Suprapubic skin (tissue), 4 donors: Measurements from ENCODE around the gene E2F8. TPM values are rescaled to one million over a fixed set of nuclear protein-coding genes. Genes with fewer than 3 reads are reported as not detected.

Source experiments
- DNase-seq, 2 donors: peaks; one replicate each; pipeline ENCODE4 v3.0.0-alpha.2; 2019; ENCODE audit warnings: low spot score in 2 of 2
- H3K27ac ChIP-seq: fragments of 200-600 bp; sonication (generic); one replicate; pipeline ENCODE4 v1.5.1; 2019
- H3K27me3 ChIP-seq: fragments of 200-600 bp; sonication (generic); one replicate; pipeline ENCODE4 v1.5.1; 2019
- H3K36me3 ChIP-seq: fragments of 200-600 bp; sonication (generic); one replicate; pipeline ENCODE4 v1.5.1; 2019
- H3K4me1 ChIP-seq: fragments of 200-600 bp; sonication (generic); one replicate; pipeline ENCODE4 v1.5.1; 2019
- H3K4me3 ChIP-seq: fragments of 200-600 bp; sonication (generic); one replicate; pipeline ENCODE4 v1.5.1; 2019; ENCODE audit warnings: mild to moderate bottlenecking
- H3K9me3 ChIP-seq: fragments of 200-600 bp; sonication (generic); one replicate; pipeline ENCODE4 v1.5.1; 2019
- CTCF ChIP-seq, 2 donors: fragments of 200-600 bp in 1 of 2; fragments of 450-650 bp in 1 of 2; sonication (generic) in 1 of 2; IDR thresholded peaks; one replicate each; pipeline ENCODE4 v1.5.1; 2016 to 2019; ENCODE audit warnings: antibody characterized with exemption in 2 of 2, mild to moderate bottlenecking in 1 of 2, moderate library complexity in 1 of 2
- EP300 ChIP-seq: sonication (generic); formaldehyde crosslinking; IDR thresholded peaks from one replicate; pipeline ENCODE4 v1.6.1; 2017; ENCODE audit warnings: antibody characterized with exemption
- POLR2A ChIP-seq, 2 donors: fragments of 450-650 bp; IDR thresholded peaks; one replicate each; pipeline ENCODE4 v1.6.1; 2017; ENCODE audit warnings: antibody characterized with exemption in 2 of 2, mild to moderate bottlenecking in 2 of 2, moderate library complexity in 2 of 2
- POLR2AphosphoS5 ChIP-seq, 3 donors: sonication (generic); formaldehyde crosslinking; IDR thresholded peaks; one replicate each; pipeline ENCODE4 v1.6.1; 2017; ENCODE audit warnings: antibody characterized with exemption in 3 of 3
- WGBS: methylation state at CpG from one replicate; pipeline ENCODE4 v1.1.5; 2018; 5-methylcytosine and 5-hydroxymethylcytosine counted together
- total RNA-seq, 4 donors: library from RNA; depleted of rRNA; stranded (reverse); fragments of >200 nt; gene quantifications; one replicate each; pipeline ENCODE4 v1.1.0, GENCODE V29; 2016

E2F8 gene
- total RNA-seq, 4 donors from 2014 or later, result 1.1 to 2.7 (median 1.5) TPM

- no peak for DNase-seq
- H3K4me1 ChIP-seq, result peaks cover 7% of the 10 kb centered on the region
- H3K4me3 ChIP-seq, result no peak overlapping the region
- WGBS, result 55% methylated on average over 5 of the region's 6 CpGs
- H3K27me3 ChIP-seq, result no peaks in the 10 kb centered on the region
- H3K36me3 ChIP-seq, result no peaks in the 10 kb centered on the region
- no peak for TF ChIP-seq POLR2AphosphoS5 (IDR thresholded peaks at IDR 0.05)
- no peak for TF ChIP-seq CTCF (IDR thresholded peaks at IDR 0.05)
- TF ChIP-seq EP300, result no peak
- no peak for TF ChIP-seq POLR2A (IDR thresholded peaks at IDR 0.05)
- no peaks in the 10 kb centered on the region for H3K9me3 ChIP-seq
- no peak overlapping the region for H3K27ac ChIP-seq
Observed at GRCh38 chr11:19232910-19233503, 7.7 kb downstream of the E2F8 start.

- H3K4me1 ChIP-seq, result peaks cover 7% of the 10 kb centered on the region
- H3K27ac ChIP-seq, result no peak overlapping the region
- TF ChIP-seq EP300 (no peak), CTCF (IDR thresholded peaks at IDR 0.05) (no peak), POLR2AphosphoS5 (IDR thresholded peaks at IDR 0.05) (no peak), POLR2A (IDR thresholded peaks at IDR 0.05) (no peak)
- 90% methylated on average over 5 of the region's 5 CpGs for WGBS
- no peaks in the 10 kb centered on the region for H3K36me3 ChIP-seq
- H3K4me3 ChIP-seq, result no peak overlapping the region
- no peaks in the 10 kb centered on the region for H3K27me3 ChIP-seq
- H3K9me3 ChIP-seq, result no peaks in the 10 kb centered on the region
- no peak for DNase-seq
Observed at GRCh38 chr11:19229671-19230070, 11.1 kb downstream of the E2F8 start.

- no peaks in the 10 kb centered on the region for H3K9me3 ChIP-seq
- H3K27me3 ChIP-seq, result no peaks in the 10 kb centered on the region
- WGBS, result 62% methylated on average over 3 of the region's 3 CpGs
- DNase-seq, result no peak
- peaks cover 7% of the 10 kb centered on the region for H3K4me1 ChIP-seq
- TF ChIP-seq CTCF (IDR thresholded peaks at IDR 0.05), result no peak
- no peaks in the 10 kb centered on the region for H3K36me3 ChIP-seq
- no peak overlapping the region for H3K4me3 ChIP-seq
- no peak overlapping the region for H3K27ac ChIP-seq
Observed at GRCh38 chr11:19228968-19229367, 11.8 kb downstream of the E2F8 start.

GRCh38 chr11:19226378-19227195 lies 14.2 kb downstream of the E2F8 start:
- H3K4me1 ChIP-seq, result peaks cover 3% of the 10 kb centered on the region
- H3K4me3 ChIP-seq, result no peak overlapping the region
- H3K36me3 ChIP-seq, result no peaks in the 10 kb centered on the region
- no peak for DNase-seq
- no peaks in the 10 kb centered on the region for H3K9me3 ChIP-seq
- TF ChIP-seq POLR2A (IDR thresholded peaks at IDR 0.05) (no peak), POLR2AphosphoS5 (IDR thresholded peaks at IDR 0.05) (no peak), EP300 (no peak), CTCF (IDR thresholded peaks at IDR 0.05) (no peak)
- no peak overlapping the region for H3K27ac ChIP-seq
- no peaks in the 10 kb centered on the region for H3K27me3 ChIP-seq
- 77% methylated on average over 6 of the region's 6 CpGs for WGBS

- no peak overlapping the region for H3K27ac ChIP-seq
- H3K4me1 ChIP-seq, result peaks cover 13% of the 10 kb centered on the region
- H3K9me3 ChIP-seq, result no peaks in the 10 kb centered on the region
- H3K4me3 ChIP-seq, result no peak overlapping the region
- 86% methylated on average over 3 of the region's 3 CpGs for WGBS
- no peak for TF ChIP-seq POLR2A (IDR thresholded peaks at IDR 0.05)
- no peak for TF ChIP-seq EP300
- TF ChIP-seq CTCF (IDR thresholded peaks at IDR 0.05), result no peak
- TF ChIP-seq POLR2AphosphoS5 (IDR thresholded peaks at IDR 0.05), result no peak
- no peaks in the 10 kb centered on the region for H3K36me3 ChIP-seq
- no peak for DNase-seq
- no peaks in the 10 kb centered on the region for H3K27me3 ChIP-seq
Observed at GRCh38 chr11:19225581-19225980, 15.2 kb downstream of the E2F8 start.
